SH-SY5Y (cell line): ENCODE measurements around the gene BIRC7.

Source experiments
- GATA2 ChIP-seq: IDR thresholded peaks from 2 replicates; pipeline ENCODE4 v1.6.1; 2011; ENCODE audit warnings: mild to moderate bottlenecking, low read depth, low read length
- GATA3 ChIP-seq: IDR thresholded peaks from 2 replicates; pipeline ENCODE4 v1.6.1; 2011; ENCODE audit warnings: low read depth, mild to moderate bottlenecking, low read length, moderate library complexity

Gene BIRC7

GRCh38 chr20:63280371-63280770 is 44.7 kb downstream of the BIRC7 start:
- TF ChIP-seq GATA3 (no peak), GATA2 (no peak)

DNA sequence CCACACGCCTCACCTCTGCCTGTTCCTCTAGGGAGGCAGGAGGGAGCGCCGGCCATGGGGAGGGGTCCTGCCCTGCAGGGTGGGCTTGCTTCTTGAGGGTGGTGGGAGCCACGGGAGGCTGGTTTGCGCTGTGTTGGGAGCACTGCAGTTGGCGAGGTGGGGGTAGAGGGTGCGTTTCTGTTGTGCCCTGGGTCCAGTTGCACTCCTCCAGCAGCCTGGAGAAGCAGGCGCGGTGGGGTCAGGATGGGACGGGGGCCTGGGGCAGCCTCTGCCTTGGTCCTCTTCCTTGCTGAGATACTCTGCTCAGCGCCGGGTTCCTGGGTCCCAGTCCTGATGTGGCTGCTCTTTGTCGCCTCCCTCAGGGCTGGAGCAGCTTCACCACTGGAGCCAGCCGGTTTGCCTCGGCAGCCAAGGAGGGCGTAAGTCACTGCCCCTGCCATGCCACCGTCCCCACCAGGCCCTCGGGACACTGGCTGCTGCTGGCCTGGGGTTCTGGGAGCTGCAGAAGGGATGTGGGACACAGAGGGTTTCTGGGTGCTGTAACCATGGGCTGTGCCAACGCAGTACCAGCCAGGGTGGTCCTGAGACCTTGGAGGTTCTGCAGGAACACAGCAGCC is 45.3 kb downstream of the BIRC7 start:
- no peak for TF ChIP-seq GATA3
- TF ChIP-seq GATA2: no peak

DNA sequence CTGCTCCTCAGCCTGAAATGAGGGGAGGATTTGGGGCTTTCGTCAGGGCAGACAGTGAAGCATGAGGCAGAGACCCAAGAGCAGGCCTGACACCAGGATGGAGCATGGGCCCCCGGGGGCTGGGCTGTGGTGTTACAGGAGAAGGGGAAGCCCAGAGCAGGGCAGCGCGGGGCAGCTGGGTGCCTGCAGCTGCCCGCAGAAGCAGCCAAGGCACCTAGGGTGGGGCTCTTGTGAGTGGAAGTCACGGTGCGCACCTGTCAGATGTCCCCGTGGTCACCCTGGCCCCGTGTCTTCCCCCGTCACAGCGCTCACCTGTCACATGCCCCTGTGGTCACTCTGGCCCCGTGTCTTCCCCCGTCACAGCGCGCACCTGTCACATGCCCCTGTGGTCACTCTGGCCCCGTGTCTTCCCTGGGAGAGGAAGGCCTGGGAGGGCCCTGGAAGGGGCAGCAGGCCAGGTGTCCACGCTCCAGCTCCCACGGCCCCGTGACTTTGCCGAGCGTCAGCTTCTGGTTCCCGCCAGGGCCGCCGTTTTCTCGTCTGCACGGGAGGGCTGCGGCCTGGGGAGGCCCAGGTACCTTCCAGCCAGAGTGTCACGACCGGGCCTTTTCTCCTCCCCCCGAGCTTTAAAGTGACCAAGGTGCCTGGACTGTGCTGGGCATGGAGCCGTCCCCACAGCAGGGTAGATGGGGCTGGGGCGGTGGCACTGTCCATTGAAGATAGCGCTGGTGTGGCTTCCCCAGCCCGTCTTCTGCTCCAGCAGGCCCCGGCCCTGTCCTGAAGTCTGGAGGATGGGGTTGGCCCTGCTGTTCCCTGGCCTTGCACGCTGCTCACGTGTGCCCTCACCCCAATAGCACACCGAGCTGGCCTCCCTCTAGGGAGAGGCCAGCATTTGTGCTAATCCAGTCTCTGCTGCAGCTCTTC is 46.3 kb downstream of the BIRC7 start:
- TF ChIP-seq GATA2: no peak
- TF ChIP-seq GATA3: no peak

DNA sequence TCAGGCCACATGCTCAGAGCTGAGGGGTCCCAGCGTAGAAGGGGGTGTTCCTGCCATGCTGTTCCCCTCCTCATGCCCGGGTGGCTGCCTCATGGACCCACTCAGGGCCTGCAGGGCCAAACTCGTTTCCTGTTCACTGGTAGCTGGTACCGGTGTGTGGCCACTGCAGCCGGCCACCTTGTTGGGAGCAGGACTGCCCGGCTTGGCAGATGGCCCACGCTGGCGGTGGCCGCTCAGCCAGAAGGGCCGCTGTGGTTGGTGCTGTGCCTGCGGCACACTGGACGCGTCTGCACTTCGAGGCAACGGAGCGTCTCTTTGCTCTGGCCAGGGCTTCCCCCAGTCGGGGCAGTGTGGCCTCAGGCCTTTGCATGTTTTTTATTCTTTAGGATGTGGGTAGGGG is 47.2 kb downstream of the BIRC7 start:
- TF ChIP-seq GATA2 (no peak), GATA3 (no peak)

DNA sequence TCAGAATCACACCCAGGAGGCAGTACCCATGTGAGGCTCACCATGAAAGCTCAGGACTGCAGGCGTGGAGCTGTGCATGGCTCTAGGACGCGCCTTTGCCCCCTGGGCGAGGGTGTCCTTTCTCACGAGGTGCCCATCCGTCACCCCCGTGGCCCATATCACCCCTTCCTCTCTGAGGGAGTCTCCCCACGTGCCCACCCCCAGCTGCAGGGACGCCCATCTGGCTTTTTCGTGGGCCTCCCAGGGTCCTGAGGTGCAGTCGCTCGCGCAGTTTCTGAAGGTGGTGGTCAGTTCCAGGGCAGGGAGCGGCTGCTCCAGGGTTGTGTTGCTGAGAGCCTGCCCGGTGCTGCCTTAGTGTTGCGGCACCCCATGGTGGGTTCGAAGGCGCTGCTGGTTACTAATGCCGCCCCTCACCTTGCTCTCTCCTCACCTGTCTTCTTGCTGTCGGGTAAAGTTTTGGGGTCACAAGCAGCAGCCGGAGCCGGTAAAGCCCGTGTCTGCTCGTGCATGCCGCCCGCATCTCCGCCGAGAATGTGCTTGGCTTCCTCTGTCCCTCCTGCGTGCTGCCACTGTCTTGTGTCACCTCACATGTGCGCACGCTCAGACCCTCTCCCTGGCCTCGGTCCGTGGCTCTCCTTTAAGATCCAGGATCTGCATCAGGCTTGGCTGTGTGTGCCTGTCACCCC is 47.8 kb downstream of the BIRC7 start:
- TF ChIP-seq GATA3 (no peak), GATA2 (no peak)

GRCh38 chr20:63284083-63284440 is 48.4 kb downstream of the BIRC7 start:
- TF ChIP-seq GATA3: no peak
- TF ChIP-seq GATA2: no peak

DNA sequence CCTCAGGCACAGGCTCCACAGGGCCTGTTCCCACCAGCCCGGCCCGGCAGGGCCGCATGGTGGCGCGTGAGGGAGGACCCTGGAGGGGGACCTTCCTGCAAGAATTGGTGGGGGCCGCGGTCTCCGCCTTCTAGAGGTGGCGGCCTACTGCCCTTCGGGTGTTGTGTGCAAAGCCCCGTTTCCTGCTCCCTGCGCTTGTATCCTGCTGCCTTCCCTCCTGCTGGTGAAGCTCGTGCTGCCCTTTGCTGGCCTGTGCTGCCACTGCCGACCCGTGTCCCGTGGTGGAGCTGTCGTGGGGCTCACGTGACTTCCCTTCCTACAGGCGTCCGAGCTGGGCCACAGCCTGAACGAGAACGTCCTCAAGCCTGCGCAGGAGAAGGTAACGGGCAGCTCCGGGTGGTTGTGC is 48.8 kb downstream of the BIRC7 start:
- no peak for TF ChIP-seq GATA2
- TF ChIP-seq GATA3: no peak

- TF ChIP-seq GATA3 (no peak), GATA2 (no peak)
Measured at GRCh38 chr20:63284981-63285524, 49.3 kb downstream of the BIRC7 start.

- TF ChIP-seq GATA3 (no peak), GATA2 (no peak)
Measured at GRCh38 chr20:63285636-63286615, 50.2 kb downstream of the BIRC7 start.

- no peak for TF ChIP-seq GATA2
- no peak for TF ChIP-seq GATA3
Measured at GRCh38 chr20:63286781-63287696, 51.3 kb downstream of the BIRC7 start.

- no peak for TF ChIP-seq GATA2
- no peak for TF ChIP-seq GATA3
Measured at GRCh38 chr20:63287697-63288580, 52.2 kb downstream of the BIRC7 start.

GRCh38 chr20:63288581-63289251 is 53.0 kb downstream of the BIRC7 start:
- TF ChIP-seq GATA3: no peak
- no peak for TF ChIP-seq GATA2
